ENCODE results near the gene EFS. TPM values are rescaled to one million over a fixed set of nuclear protein-coding genes. Genes with fewer than 3 reads are reported as not detected.

Gene EFS
- total and polyA plus RNA-seq, 12 donors = 1.1 to 6.0 (median 2.3) TPM

DNA sequence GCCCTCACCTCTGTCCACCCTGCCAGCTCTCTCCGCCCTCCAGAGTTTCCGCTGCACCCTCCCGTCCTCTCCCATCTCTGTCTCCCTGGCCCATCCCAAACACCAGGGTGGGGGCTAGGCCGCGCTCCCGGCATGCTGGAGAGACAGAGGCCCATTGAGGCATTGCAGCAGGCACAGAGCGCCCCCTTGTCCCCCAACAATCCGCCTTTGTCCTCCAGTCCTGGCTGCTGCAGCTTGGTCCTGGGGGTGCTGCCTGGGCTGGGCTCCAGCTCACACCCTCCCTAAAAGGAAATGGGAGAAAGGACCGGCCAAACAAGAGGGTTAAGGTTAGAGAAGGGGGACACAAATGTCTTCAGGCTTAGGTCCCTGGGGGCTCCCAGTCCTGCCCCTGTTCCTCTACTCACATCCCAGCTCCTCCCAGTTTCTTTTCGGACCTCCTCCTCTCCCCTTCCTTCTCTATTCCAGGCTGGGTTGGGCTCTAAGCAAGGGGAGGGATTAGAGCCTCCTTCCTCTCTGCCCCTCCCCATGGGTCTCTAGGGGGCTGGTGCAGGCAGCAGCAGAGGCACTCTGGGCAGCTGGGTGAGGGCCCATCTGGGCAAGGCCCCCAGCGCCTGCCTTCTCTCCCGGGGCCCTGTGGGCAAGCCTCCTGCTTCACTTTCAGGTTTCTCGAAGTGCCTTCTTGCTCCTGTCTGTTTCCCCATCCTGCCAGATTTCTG lies 11.7 kb upstream of the EFS start, which contains the start of gene CMTM5:
TSS of gene CMTM5 (plus strand) at position 565 of the 716 bp plus-strand sequence. CDS start 206 bp downstream, outside the sequence.
- H3K4me3 ChIP-seq = peak within 1 kb of the TSS in 6 of 10 donors; percentile 3 to 33 (median 24)
- H3K4me1 ChIP-seq = peaks cover 0 to 32% (median 8%) of the 10 kb centered on the region in 9 donors
- peak within 1 kb of the TSS in 5 of 10 donors; percentile 22 to 44 (median 30) for H3K27ac ChIP-seq
- no peaks in the 10 kb centered on the region for H3K9me3 ChIP-seq
- H3K27me3 ChIP-seq = peaks cover 0 to 7% (median 0%) of the 10 kb centered on the region in 7 donors
- DNase-seq = peak; percentile 48 to 60
- intact Hi-C loops (cut with DNase I) = loop anchor here in 6 of 10 donors (2.0 to 10.0 kb wide), 5 partner anchors 48 to 114 kb away; no protein-coding TSS in a partner anchor
- 31 to 34% methylated on average over 13 of the region's 13 CpGs for WGBS, 2 donors
- peaks cover 0 to 16% (median 0%) of the 10 kb centered on the region in 9 donors for H3K36me3 ChIP-seq
- no peak for TF ChIP-seq CTCF (IDR thresholded peaks at IDR 0.05)
- ATAC-seq = peak; percentile 2 to 75 (median 28)

GRCh38 chr14:23375527-23376251 lies 10.7 kb upstream of the EFS start:
- peak overlapping the region in 1 of 10 donors; percentile 23 for H3K4me3 ChIP-seq
- ATAC-seq (no peak), DNase-seq (no peak)
- no peak overlapping the region for H3K27ac ChIP-seq
- peaks cover 0 to 3% (median 0%) of the 10 kb centered on the region in 7 donors for H3K27me3 ChIP-seq
- H3K36me3 ChIP-seq = peaks cover 0 to 6% (median 0%) of the 10 kb centered on the region in 9 donors
- 80 to 83% methylated on average over 21 of the region's 21 CpGs for WGBS, 2 donors
- intact Hi-C loops (cut with DNase I) = loop anchor here in 6 of 10 donors (2.0 to 10.0 kb wide), 5 partner anchors 47 to 113 kb away; no protein-coding TSS in a partner anchor
- no peaks in the 10 kb centered on the region for H3K9me3 ChIP-seq
- H3K4me1 ChIP-seq = peaks cover 0 to 23% (median 7%) of the 10 kb centered on the region in 9 donors
- TF ChIP-seq CTCF (IDR thresholded peaks at IDR 0.05) = no peak

DNA sequence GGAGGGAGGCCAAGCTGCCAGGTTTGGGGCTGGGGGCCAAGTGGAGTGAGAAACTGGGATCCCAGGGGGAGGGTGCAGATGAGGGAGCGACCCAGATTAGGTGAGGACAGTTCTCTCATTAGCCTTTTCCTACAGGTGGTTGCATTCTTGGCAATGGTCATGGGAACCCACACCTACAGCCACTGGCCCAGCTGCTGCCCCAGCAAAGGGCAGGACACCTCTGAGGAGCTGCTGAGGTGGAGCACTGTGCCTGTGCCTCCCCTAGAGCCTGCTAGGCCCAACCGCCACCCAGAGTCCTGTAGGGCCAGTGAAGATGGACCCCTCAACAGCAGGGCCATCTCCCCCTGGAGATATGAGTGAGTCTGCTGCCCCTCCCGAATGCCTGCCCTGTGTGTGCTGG lies 8.1 kb upstream of the EFS start:
- intact Hi-C loops (cut with DNase I) = loop anchor here in 3 of 10 donors (5.0 to 10.0 kb wide), 2 partner anchors 36 to 108 kb away; no protein-coding TSS in a partner anchor
- H3K4me1 ChIP-seq = peaks cover 0 to 17% (median 0%) of the 10 kb centered on the region in 9 donors
- no peak overlapping the region for H3K27ac ChIP-seq
- no peak for DNase-seq
- H3K9me3 ChIP-seq = no peaks in the 10 kb centered on the region
- no peak for TF ChIP-seq CTCF (IDR thresholded peaks at IDR 0.05)
- H3K4me3 ChIP-seq = no peak overlapping the region
- WGBS, 2 donors = 84 to 90% methylated on average over 3 of the region's 3 CpGs
- H3K27me3 ChIP-seq = no peaks in the 10 kb centered on the region
- ATAC-seq = no peak
- H3K36me3 ChIP-seq = no peaks in the 10 kb centered on the region

DNA sequence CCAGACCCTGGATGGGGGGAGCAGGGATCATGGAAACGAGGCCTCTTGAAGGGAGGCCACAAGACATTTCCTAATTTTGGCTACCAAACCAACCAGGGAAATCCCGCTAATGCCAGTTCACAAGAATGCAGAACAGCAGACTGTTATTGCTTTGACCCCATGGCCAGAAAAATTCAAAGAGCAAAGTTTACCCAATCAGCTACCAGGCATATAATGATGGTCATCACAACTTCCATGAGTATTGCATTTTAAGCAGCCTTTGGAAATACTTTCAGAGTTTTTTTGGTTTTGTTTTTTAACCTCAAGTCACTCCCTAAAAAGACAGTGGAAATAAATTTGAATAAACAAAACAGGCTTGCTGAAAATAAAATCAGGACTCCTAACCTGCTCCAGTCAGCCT lies 7.5 kb upstream of the EFS start, which contains the start of gene IL25:
TSS of gene IL25 (plus strand) at position 301 of the 400 bp plus-strand sequence.
- Histone ChIP-seq H3K4me1 (peaks cover 0 to 16% (median 0%) of the 10 kb centered on the region in 9 donors), H3K4me3 (no peak within 1 kb of the TSS), H3K27me3 (no peaks in the 10 kb centered on the region), H3K36me3 (no peaks in the 10 kb centered on the region), H3K27ac (no peak within 1 kb of the TSS), H3K9me3 (no peaks in the 10 kb centered on the region)
- 71 to 79% methylated on average over 2 of the region's 2 CpGs for WGBS, 2 donors
- no peak for TF ChIP-seq CTCF (IDR thresholded peaks at IDR 0.05)
- intact Hi-C loops (cut with DNase I) = loop anchor here in 3 of 10 donors (5.0 to 10.0 kb wide), 2 partner anchors 35 to 108 kb away; no protein-coding TSS in a partner anchor
- no peak for ATAC-seq
- DNase-seq = no peak
